Panc1 (cell line): ENCODE measurements around the gene WASL. TPM values are rescaled to one million over a fixed set of nuclear protein-coding genes. Genes with fewer than 3 reads are reported as not detected.
"Not testable (repeated sequence)": the region's sequence is repeated elsewhere in the genome, so short reads cannot be mapped to it uniquely, and the experiment has no call there.

ENCODE experiments used
- ATAC-seq: fragments of 200-7000 bp; cut with Tn5 transposase; 2 replicates; pipeline ENCODE4 v1.9.1; 2020; ENCODE audit warnings: mild to moderate bottlenecking, moderate library complexity
- BruUV-seq: library from RNA; stranded (reverse); fragments of 400-500 nt; replicated peaks from 2 replicates; lab custom pipeline; 2021; lab: Mats Ljungman, UMichigan
- CTCF ChIA-PET: fragments of 300-600 bp; sonication (Branson Sonifier 250); formaldehyde crosslinking; loops from one replicate; lab custom pipeline; 2022; ENCODE audit warnings: antibody characterized with exemption; lab: Charles Lee
- POLR2A ChIA-PET: fragments of 300-600 bp; sonication (Branson Sonifier 250); formaldehyde crosslinking; loops from one replicate; lab custom pipeline; 2022; ENCODE audit warnings: antibody characterized with exemption; lab: Charles Lee
- DNase-seq: peaks from one replicate; pipeline ENCODE4 v3.0.0-alpha.2; 2010; ENCODE audit warnings: low read depth, low spot score
- H3K27ac ChIP-seq: 2 replicates; pipeline ENCODE4 v1.5.1; 2011; ENCODE audit warnings: mild to moderate bottlenecking, low read length, inconsistent platforms
- H3K27me3 ChIP-seq: fragments of 200-500 bp; sonication (Bioruptor generic); 2 replicates; pipeline ENCODE4 v1.6.0; 2014; ENCODE audit warnings: low read length, inconsistent platforms; ENCODE audit not compliant: control insufficient read depth, insufficient read depth
- H3K36me3 ChIP-seq: fragments of 200-500 bp; sonication (Bioruptor generic); 2 replicates; pipeline ENCODE4 v1.5.1; 2014; ENCODE audit warnings: inconsistent platforms, mild to moderate bottlenecking, low read length, moderate library complexity; ENCODE audit not compliant: control insufficient read depth, insufficient read depth
- H3K4me1 ChIP-seq: 2 replicates; pipeline ENCODE4 v1.5.1; 2011; ENCODE audit warnings: inconsistent platforms, mild to moderate bottlenecking, low read length, moderate library complexity; ENCODE audit not compliant: control insufficient read depth, insufficient read depth
- H3K4me3 ChIP-seq, 2 experiments: 2 replicates each; pipeline ENCODE4 v1.5.1; 2011 to 2012; ENCODE audit warnings: low read depth in 2 of 2, low read length in 2 of 2, mild to moderate bottlenecking in 2 of 2, inconsistent platforms in 1 of 2, moderate library complexity in 1 of 2
- H3K9me3 ChIP-seq: fragments of 200-500 bp; sonication (Bioruptor generic); 2 replicates; pipeline ENCODE4 v1.5.1; 2014; ENCODE audit warnings: low read depth, mild to moderate bottlenecking, inconsistent platforms, low read length, moderate library complexity; ENCODE audit not compliant: control insufficient read depth, insufficient read depth
- POLR2AphosphoS5 ChIP-seq: IDR thresholded peaks from 2 replicates; pipeline ENCODE4 v1.6.1; 2012; ENCODE audit warnings: mild to moderate bottlenecking, low read depth, low read length, moderate library complexity
- SIN3A ChIP-seq: IDR thresholded peaks from 2 replicates; pipeline ENCODE4 v1.6.1; 2012; ENCODE audit warnings: low read depth, mild to moderate bottlenecking, low read length, moderate library complexity, borderline replicate concordance; ENCODE audit not compliant: insufficient read depth
- TCF7L2 ChIP-seq: IDR thresholded peaks from 2 replicates; pipeline ENCODE4 v1.6.1; 2011; ENCODE audit warnings: mild to moderate bottlenecking, low read depth, low read length, inconsistent platforms
- in situ Hi-C: cut with HindIII; loops from 2 replicates; pipeline ENCODE4 v1.10.0; 2016; ENCODE audit warnings: low sequenced_read_pairs, low pct_unique_long_range_greater_than_20kb
- intact Hi-C: fragments of 100-400 bp; cut with micrococcal nuclease; formaldehyde crosslinking; loops from one replicate; pipeline ENCODE4 v1.10.0; 2022; ENCODE audit not compliant: unreplicated experiment
- total RNA-seq: library from RNA; stranded (reverse); gene quantifications from one replicate; pipeline ENCODE4 v1.2.1, GENCODE V29; 2021; ENCODE audit not compliant: unreplicated experiment
- TF ChIP-seq, protein P1 (sequence below): fragments of 450-650 bp; IDR thresholded peaks from 2 replicates; pipeline ENCODE4 v1.5.1; 2017; ENCODE audit warnings: mild to moderate bottlenecking
- TF ChIP-seq, protein P2 (sequence below), 2 experiments: IDR thresholded peaks; 2 replicates each; pipeline ENCODE4 v1.6.1; 2011 to 2012; ENCODE audit warnings: low read depth in 2 of 2, control low read depth in 1 of 2, low read length in 1 of 2, mild to moderate bottlenecking in 1 of 2, moderate library complexity in 1 of 2; ENCODE audit not compliant: insufficient read depth in 1 of 2

WASL gene
- total RNA-seq, 1 experiment from 2014 or later, result 29.6 TPM

DNA sequence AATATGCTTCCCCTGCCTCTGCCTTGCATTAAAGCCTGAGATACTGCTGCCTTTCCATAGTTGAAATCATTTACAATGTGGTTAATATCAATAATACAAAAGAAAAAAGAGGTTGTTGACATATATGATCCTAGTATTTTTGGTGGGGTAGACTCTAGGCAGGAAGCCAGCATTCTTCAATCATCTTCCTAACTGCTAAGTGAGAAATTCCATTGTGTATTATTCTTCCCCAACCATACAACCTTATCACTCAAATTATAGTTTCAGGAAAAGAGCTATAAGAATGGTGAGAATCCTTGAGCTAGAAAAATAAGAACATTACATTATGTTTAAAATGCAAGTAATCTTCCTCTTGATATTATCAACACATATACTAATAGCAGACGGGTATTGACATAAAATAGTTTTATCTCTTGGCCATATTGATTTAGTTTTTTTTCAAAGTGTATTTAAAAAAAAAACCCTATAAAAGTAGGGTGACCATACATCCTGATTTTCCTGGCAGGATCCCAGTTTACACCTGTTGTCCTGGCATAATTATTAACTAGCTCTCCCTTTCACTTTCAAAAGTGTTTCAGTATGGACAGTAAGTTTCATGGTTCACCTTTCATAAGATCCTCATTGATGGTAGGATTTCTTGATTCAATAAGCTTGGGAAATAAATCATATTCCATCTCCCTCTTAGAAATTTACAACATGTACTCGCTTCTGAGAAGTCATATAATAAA lies 33.4 kb upstream of the WASL start:
- no peak for DNase-seq
- H3K27ac ChIP-seq, result no peak overlapping the region
- ChIA-PET CTCF (no interaction called here), POLR2A (interaction anchor here (0.7 kb wide), 1 partner anchor 117 kb away, joined by 3 read pairs; no protein-coding TSS in a partner anchor)
- no TSS peak for BruUV-seq
- in situ Hi-C loops (no loop called here), intact Hi-C loops (no loop called here)
- H3K27me3 ChIP-seq, result no peaks in the 10 kb centered on the region
- H3K4me3 ChIP-seq, result no peak overlapping the region
- no peak for ATAC-seq
- TF ChIP-seq POLR2AphosphoS5 (no peak), TCF7L2 (no peak)
- TF ChIP-seq, protein P1, sequence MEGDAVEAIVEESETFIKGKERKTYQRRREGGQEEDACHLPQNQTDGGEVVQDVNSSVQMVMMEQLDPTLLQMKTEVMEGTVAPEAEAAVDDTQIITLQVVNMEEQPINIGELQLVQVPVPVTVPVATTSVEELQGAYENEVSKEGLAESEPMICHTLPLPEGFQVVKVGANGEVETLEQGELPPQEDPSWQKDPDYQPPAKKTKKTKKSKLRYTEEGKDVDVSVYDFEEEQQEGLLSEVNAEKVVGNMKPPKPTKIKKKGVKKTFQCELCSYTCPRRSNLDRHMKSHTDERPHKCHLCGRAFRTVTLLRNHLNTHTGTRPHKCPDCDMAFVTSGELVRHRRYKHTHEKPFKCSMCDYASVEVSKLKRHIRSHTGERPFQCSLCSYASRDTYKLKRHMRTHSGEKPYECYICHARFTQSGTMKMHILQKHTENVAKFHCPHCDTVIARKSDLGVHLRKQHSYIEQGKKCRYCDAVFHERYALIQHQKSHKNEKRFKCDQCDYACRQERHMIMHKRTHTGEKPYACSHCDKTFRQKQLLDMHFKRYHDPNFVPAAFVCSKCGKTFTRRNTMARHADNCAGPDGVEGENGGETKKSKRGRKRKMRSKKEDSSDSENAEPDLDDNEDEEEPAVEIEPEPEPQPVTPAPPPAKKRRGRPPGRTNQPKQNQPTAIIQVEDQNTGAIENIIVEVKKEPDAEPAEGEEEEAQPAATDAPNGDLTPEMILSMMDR, result no peak
- TF ChIP-seq, protein P2, sequence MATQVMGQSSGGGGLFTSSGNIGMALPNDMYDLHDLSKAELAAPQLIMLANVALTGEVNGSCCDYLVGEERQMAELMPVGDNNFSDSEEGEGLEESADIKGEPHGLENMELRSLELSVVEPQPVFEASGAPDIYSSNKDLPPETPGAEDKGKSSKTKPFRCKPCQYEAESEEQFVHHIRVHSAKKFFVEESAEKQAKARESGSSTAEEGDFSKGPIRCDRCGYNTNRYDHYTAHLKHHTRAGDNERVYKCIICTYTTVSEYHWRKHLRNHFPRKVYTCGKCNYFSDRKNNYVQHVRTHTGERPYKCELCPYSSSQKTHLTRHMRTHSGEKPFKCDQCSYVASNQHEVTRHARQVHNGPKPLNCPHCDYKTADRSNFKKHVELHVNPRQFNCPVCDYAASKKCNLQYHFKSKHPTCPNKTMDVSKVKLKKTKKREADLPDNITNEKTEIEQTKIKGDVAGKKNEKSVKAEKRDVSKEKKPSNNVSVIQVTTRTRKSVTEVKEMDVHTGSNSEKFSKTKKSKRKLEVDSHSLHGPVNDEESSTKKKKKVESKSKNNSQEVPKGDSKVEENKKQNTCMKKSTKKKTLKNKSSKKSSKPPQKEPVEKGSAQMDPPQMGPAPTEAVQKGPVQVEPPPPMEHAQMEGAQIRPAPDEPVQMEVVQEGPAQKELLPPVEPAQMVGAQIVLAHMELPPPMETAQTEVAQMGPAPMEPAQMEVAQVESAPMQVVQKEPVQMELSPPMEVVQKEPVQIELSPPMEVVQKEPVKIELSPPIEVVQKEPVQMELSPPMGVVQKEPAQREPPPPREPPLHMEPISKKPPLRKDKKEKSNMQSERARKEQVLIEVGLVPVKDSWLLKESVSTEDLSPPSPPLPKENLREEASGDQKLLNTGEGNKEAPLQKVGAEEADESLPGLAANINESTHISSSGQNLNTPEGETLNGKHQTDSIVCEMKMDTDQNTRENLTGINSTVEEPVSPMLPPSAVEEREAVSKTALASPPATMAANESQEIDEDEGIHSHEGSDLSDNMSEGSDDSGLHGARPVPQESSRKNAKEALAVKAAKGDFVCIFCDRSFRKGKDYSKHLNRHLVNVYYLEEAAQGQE (IDR thresholded peaks at IDR 0.05; ENCODE audit: insufficient read depth in 1 of 2, low read depth in 2 of 2, low read length in 1 of 2), result no peak
- no peaks in the 10 kb centered on the region for H3K4me1 ChIP-seq
- no peaks in the 10 kb centered on the region for H3K9me3 ChIP-seq
- H3K36me3 ChIP-seq, result no peaks in the 10 kb centered on the region

DNA sequence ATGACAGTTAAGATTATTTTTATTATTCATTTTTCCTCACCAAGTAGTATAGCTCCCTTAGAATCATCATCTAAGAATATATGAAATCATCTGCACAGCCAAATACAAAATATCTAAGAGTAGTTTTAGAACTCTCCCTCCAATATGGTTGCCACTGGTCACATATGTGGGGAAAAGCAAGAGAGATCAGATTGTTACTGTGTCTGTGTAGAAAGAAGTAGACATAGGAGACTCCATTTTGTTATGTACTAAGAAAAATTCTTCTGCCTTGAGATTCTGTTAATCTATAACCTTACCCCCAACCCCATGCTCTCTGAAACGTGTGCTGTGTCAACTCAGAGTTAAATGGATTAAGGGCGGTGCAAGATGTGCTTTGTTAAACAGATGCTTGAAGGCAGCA lies 31.7 kb upstream of the WASL start:
- H3K4me3 ChIP-seq, result not testable (repeated sequence)

DNA sequence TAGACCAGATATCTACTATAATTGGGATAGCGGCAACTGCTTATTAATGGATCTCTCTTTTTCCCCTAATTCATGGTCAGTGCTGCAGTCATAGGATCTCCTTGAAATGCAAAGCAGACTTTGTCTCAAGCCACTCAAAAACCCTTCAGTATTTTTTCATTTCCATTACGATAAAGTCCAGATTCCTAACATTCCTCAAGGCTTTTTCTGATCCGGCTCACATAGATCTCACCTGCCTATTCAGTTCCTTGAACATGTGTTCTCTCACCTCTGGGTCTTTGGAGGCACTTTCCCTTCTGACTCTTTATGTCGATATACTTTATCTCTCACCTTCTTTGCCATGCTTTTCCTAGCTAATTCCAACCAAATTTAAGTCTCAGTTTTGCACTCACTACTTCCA lies 25.7 kb upstream of the WASL start:
- no peak for ATAC-seq
- CTCF ChIA-PET, result no interaction called here
- H3K36me3 ChIP-seq, result no peaks in the 10 kb centered on the region
- TF ChIP-seq, protein P2 (IDR thresholded peaks at IDR 0.05; ENCODE audit: insufficient read depth in 1 of 2, low read depth in 2 of 2, low read length in 1 of 2), result no peak
- TF ChIP-seq POLR2AphosphoS5 (no peak), SIN3A (no peak), TCF7L2 (no peak)
- TF ChIP-seq, protein P1, result no peak
- no TSS peak for BruUV-seq
- no peaks in the 10 kb centered on the region for H3K27me3 ChIP-seq
- no peaks in the 10 kb centered on the region for H3K9me3 ChIP-seq
- H3K27ac ChIP-seq, result no peak overlapping the region
- POLR2A ChIA-PET, result no interaction called here
- intact Hi-C loops, result no loop called here
- no peaks in the 10 kb centered on the region for H3K4me1 ChIP-seq
- DNase-seq, result no peak
- in situ Hi-C loops, result no loop called here
- no peak overlapping the region for H3K4me3 ChIP-seq

More for the DNA sequence above, 31.7 kb upstream of the WASL start:
- H3K9me3 ChIP-seq, H3K27me3 ChIP-seq, H3K36me3 ChIP-seq, H3K27ac ChIP-seq, ATAC-seq, BruUV-seq, POLR2A ChIA-PET, intact Hi-C loops, in situ Hi-C loops, DNase-seq, H3K4me1 ChIP-seq, CTCF ChIA-PET: not testable (repeated sequence)
